KMS-11 (cell line): ENCODE measurements around the gene SLC36A2.

Experiments used
- H2AFZ ChIP-seq: fragments of 200-600 bp; sonication (generic); 2 replicates; pipeline ENCODE4 v1.6.1; 2016; ENCODE audit warnings: antibody characterized with exemption, mixed run types, low read depth
- H3K27ac ChIP-seq: fragments of 200-600 bp; sonication (generic); 2 replicates; pipeline ENCODE4 v1.6.1; 2016; ENCODE audit warnings: mild to moderate bottlenecking, mixed run types
- H3K27me3 ChIP-seq: fragments of 200-600 bp; sonication (generic); 2 replicates; pipeline ENCODE4 v1.6.1; 2017; ENCODE audit warnings: mild to moderate bottlenecking, low read depth, mixed run types, moderate library complexity; ENCODE audit not compliant: insufficient read depth
- H3K36me3 ChIP-seq: fragments of 200-600 bp; sonication (generic); 2 replicates; pipeline ENCODE4 v1.6.1; 2017; ENCODE audit warnings: mild to moderate bottlenecking, mixed run types; ENCODE audit not compliant: insufficient read depth
- H3K4me1 ChIP-seq: fragments of 200-600 bp; sonication (generic); 2 replicates; pipeline ENCODE4 v1.6.1; 2016; ENCODE audit warnings: mild to moderate bottlenecking, low read depth, mixed run types; ENCODE audit not compliant: poor library complexity, severe bottlenecking
- H3K4me2 ChIP-seq: fragments of 200-600 bp; sonication (generic); 2 replicates; pipeline ENCODE4 v1.7.0; 2016; ENCODE audit warnings: mild to moderate bottlenecking, mixed run types
- H3K4me3 ChIP-seq: fragments of 200-600 bp; sonication (generic); IDR thresholded peaks from 2 replicates; pipeline ENCODE4 v1.6.1; 2017; ENCODE audit warnings: low read depth, low read length, mixed read lengths; ENCODE audit not compliant: insufficient read depth
- H3K79me2 ChIP-seq: fragments of 200-600 bp; sonication (generic); 2 replicates; pipeline ENCODE4 v1.6.1; 2016; ENCODE audit warnings: low read depth, mixed run types; ENCODE audit not compliant: insufficient read depth
- H3K9ac ChIP-seq: fragments of 200-600 bp; sonication (generic); 2 replicates; pipeline ENCODE4 v1.6.1; 2016; ENCODE audit warnings: mild to moderate bottlenecking, mixed run types
- H4K20me1 ChIP-seq: fragments of 200-600 bp; sonication (generic); 2 replicates; pipeline ENCODE4 v1.6.1; 2016; ENCODE audit warnings: mild to moderate bottlenecking, mixed run types; ENCODE audit not compliant: insufficient read depth
- CTCF ChIP-seq: fragments of 200-600 bp; sonication (generic); conservative IDR thresholded peaks from 2 replicates; pipeline ENCODE4 v1.6.1; 2017; ENCODE audit warnings: low read depth, mild to moderate bottlenecking, antibody characterized with exemption, low read length, moderate library complexity, mixed read lengths

The SLC36A2 gene

DNA sequence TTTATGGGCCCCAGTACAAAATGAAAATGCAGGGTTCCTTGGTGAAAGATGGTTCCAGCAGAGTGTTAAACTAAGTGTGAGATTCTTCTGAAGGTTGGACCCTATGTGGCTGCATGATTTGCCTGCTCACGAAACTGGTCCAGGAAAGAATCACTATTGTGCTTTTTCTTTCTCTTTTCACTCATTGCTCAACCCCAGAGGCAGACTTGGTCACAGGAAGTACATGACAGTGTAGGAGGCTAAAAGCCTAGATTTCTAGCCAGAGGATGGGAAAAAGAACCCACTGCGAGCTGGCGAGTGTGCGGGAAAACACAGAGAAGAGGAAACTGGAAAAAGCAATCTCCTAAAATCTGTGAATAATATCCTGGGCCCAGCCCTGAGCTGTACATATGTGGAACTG lies 18.6 kb downstream of the SLC36A2 start:
- H3K4me3 ChIP-seq, result no peak overlapping the region
- H3K79me2 ChIP-seq, result no peaks in the 10 kb centered on the region
- H3K27me3 ChIP-seq, result no peaks in the 10 kb centered on the region
- no peak overlapping the region for H3K9ac ChIP-seq
- H3K36me3 ChIP-seq, result no peaks in the 10 kb centered on the region
- no peak overlapping the region for H3K4me2 ChIP-seq
- no peaks in the 10 kb centered on the region for H3K4me1 ChIP-seq
- no peak for TF ChIP-seq CTCF
- H4K20me1 ChIP-seq, result no peaks in the 10 kb centered on the region
- H2AFZ ChIP-seq, result no peak overlapping the region
- H3K27ac ChIP-seq, result no peak overlapping the region

GRCh38 chr5:151327585-151327984 lies 19.8 kb downstream of the SLC36A2 start:
- no peak overlapping the region for H3K4me3 ChIP-seq
- H3K4me2 ChIP-seq, result no peak overlapping the region
- H3K9ac ChIP-seq, result no peak overlapping the region
- no peaks in the 10 kb centered on the region for H3K36me3 ChIP-seq
- H3K79me2 ChIP-seq, result no peaks in the 10 kb centered on the region
- H3K4me1 ChIP-seq, result no peaks in the 10 kb centered on the region
- no peak for TF ChIP-seq CTCF
- H4K20me1 ChIP-seq, result no peaks in the 10 kb centered on the region
- H3K27me3 ChIP-seq, result no peaks in the 10 kb centered on the region
- no peak overlapping the region for H2AFZ ChIP-seq
- no peak overlapping the region for H3K27ac ChIP-seq

GRCh38 chr5:151326266-151326665 lies 21.1 kb downstream of the SLC36A2 start:
- no peak overlapping the region for H3K27ac ChIP-seq
- no peaks in the 10 kb centered on the region for H3K27me3 ChIP-seq
- H2AFZ ChIP-seq, result no peak overlapping the region
- H3K4me1 ChIP-seq, result no peaks in the 10 kb centered on the region
- H3K4me3 ChIP-seq, result no peak overlapping the region
- H3K9ac ChIP-seq, result no peak overlapping the region
- no peaks in the 10 kb centered on the region for H4K20me1 ChIP-seq
- no peaks in the 10 kb centered on the region for H3K36me3 ChIP-seq
- no peaks in the 10 kb centered on the region for H3K79me2 ChIP-seq
- TF ChIP-seq CTCF, result no peak
- H3K4me2 ChIP-seq, result no peak overlapping the region

- Histone ChIP-seq H3K4me1 (no peaks in the 10 kb centered on the region), H3K79me2 (no peaks in the 10 kb centered on the region), H3K9ac (no peak overlapping the region), H4K20me1 (no peaks in the 10 kb centered on the region), H3K36me3 (no peaks in the 10 kb centered on the region), H3K4me3 (no peak overlapping the region), H3K27me3 (no peaks in the 10 kb centered on the region), H3K4me2 (no peak overlapping the region), H2AFZ (no peak overlapping the region), H3K27ac (no peak overlapping the region)
- no peak for TF ChIP-seq CTCF
These were observed 26.9 kb downstream of the SLC36A2 start for GRCh38 chr5:151320481-151320880.
